NCI-H187 treated with DMSO at 0.1 percent for 48 hours (cell line): ENCODE data around the gene TMEM258.

Experiments used
- DNase-seq: peaks from one replicate; lab custom pipeline; 2025; lab: John Stamatoyannopoulos, UW

TMEM258 gene

GRCh38 chr11:61739966-61740365 lies 52.4 kb downstream of the TMEM258 start:
- DNase-seq, result no peak

- DNase-seq, result no peak
These were observed 53.0 kb downstream of the TMEM258 start for GRCh38 chr11:61739413-61739812.
